GM23248 (cell line): Measurements from ENCODE around the gene MEGF11.

ENCODE experiments used
- EZH2 ChIP-seq: fragments of 200-600 bp; sonication (generic); IDR thresholded peaks from 2 replicates; pipeline ENCODE4 v1.6.1; 2018; ENCODE audit warnings: antibody characterized with exemption, mild to moderate bottlenecking; ENCODE audit not compliant: insufficient read depth, poor library complexity, severe bottlenecking
- EZH2phosphoT487 ChIP-seq: fragments of 200-600 bp; sonication (generic); IDR thresholded peaks from 2 replicates; pipeline ENCODE4 v1.6.1; 2018; ENCODE audit warnings: antibody characterized with exemption, moderate library complexity, mild to moderate bottlenecking, low read depth; ENCODE audit not compliant: insufficient read depth

DNA sequence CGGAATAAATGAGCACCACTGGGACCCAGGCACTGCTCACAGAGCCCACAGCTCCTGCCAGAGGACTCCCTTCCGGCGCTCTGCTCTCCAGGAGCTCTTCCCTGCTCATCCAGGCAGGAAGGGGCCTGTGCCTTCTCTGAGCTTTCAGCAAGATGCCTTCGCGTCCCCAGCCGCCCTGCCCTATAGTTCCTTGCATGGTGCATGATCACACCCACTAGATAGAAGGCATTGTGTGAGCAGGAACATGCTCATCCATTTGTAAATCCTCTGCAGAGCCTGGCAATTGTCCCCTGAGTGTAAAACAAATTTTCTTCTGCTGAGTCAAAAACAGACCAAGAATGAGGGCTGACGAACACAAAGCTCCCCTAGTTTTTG is 181.6 kb downstream of the MEGF11 start:
- TF ChIP-seq EZH2phosphoT487 (no peak), EZH2 (no peak)
